Tibial nerve (tissue), 4 donors: Measurements from ENCODE around the gene ZCCHC7.

ENCODE experiments used
- EP300 ChIP-seq, 2 donors: sonication (generic); formaldehyde crosslinking; IDR thresholded peaks; one replicate each; pipeline ENCODE4 v1.6.1; 2017; ENCODE audit warnings: antibody characterized with exemption in 2 of 2, mild to moderate bottlenecking in 1 of 2
- POLR2A ChIP-seq, 2 donors: fragments of 450-650 bp; IDR thresholded peaks; one replicate each; pipeline ENCODE4 v1.6.1; 2017; ENCODE audit warnings: antibody characterized with exemption in 2 of 2, mild to moderate bottlenecking in 2 of 2, moderate library complexity in 2 of 2
- TF ChIP-seq, protein P1 (sequence below), 5 experiments: fragments of 200-600 bp in 3 of 5; fragments of 450-650 bp in 2 of 5; sonication (generic) in 3 of 5; IDR thresholded peaks; one replicate each; pipeline ENCODE4 v1.5.1; 2016 to 2019; ENCODE audit warnings: antibody characterized with exemption in 5 of 5, mild to moderate bottlenecking in 3 of 5, moderate library complexity in 2 of 5

DNA sequence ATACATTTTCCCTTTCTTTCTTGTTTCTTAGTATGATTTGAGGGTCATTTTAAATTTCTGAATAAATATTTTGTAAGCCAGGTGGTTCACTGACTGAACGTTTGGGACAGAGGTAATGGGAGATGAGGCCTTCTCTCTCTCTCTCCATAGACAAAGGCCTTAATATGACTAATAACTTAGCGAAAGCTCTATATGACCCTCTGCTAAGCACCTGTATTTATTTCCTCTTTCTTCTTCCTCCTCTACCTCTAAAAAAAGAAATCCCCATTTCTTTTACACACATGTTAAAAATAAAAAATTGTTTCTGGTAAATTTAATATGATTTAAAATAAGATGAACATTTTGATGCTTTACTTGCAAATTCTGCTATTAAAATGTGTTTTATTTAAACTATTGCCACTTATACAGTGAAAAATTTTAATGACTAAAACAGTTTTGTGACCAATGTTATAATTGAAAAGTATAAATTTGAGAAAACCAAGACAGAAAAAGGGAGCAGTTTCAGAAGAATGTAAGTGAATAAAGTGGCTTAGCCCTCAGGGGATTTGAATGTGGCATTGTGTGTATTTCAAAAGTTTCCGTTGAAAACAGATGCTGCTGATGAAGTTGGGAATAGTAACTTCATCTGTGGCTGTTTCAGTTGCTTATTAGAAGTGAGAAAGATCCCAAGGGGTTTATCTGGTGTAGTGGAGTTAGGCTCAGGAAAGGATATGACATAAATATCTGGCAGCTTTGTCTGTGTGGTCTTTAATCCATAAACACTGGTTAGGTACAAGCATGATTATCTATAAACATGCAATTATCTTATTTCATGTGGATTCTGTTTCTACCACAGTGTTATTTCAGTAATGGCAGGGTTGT is 173.5 kb downstream of the ZCCHC7 start:
- no peak for TF ChIP-seq POLR2A (IDR thresholded peaks at IDR 0.05)
- no peak for TF ChIP-seq EP300 (IDR thresholded peaks at IDR 0.05)
- TF ChIP-seq, protein P1, sequence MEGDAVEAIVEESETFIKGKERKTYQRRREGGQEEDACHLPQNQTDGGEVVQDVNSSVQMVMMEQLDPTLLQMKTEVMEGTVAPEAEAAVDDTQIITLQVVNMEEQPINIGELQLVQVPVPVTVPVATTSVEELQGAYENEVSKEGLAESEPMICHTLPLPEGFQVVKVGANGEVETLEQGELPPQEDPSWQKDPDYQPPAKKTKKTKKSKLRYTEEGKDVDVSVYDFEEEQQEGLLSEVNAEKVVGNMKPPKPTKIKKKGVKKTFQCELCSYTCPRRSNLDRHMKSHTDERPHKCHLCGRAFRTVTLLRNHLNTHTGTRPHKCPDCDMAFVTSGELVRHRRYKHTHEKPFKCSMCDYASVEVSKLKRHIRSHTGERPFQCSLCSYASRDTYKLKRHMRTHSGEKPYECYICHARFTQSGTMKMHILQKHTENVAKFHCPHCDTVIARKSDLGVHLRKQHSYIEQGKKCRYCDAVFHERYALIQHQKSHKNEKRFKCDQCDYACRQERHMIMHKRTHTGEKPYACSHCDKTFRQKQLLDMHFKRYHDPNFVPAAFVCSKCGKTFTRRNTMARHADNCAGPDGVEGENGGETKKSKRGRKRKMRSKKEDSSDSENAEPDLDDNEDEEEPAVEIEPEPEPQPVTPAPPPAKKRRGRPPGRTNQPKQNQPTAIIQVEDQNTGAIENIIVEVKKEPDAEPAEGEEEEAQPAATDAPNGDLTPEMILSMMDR (IDR thresholded peaks at IDR 0.05), result no peak
